BE2C (cell line): ENCODE results near the gene LAMA1.

Experiments
- DNase-seq: peaks from one replicate; pipeline ENCODE4 v3.0.0-alpha.2; 2020
- H3K27me3 ChIP-seq: fragments of 250-450 bp; sonication (Bioruptor Pico); 2 replicates; pipeline ENCODE4 v1.5.1; 2020; ENCODE audit warnings: mild to moderate bottlenecking
- H3K36me3 ChIP-seq: fragments of 250-450 bp; sonication (Bioruptor Pico); 2 replicates; pipeline ENCODE4 v1.5.1; 2020; ENCODE audit warnings: mild to moderate bottlenecking
- H3K4me1 ChIP-seq: fragments of 250-450 bp; sonication (Bioruptor Pico); 2 replicates; pipeline ENCODE4 v1.5.1; 2020
- H3K4me3 ChIP-seq: 2 replicates; pipeline ENCODE4 v1.5.1; 2011; ENCODE audit warnings: low read depth, low read length
- H3K9me3 ChIP-seq: fragments of 250-450 bp; sonication (Bioruptor Pico); 2 replicates; pipeline ENCODE4 v1.5.1; 2020
- CTCF ChIP-seq: IDR thresholded peaks from 2 replicates; pipeline ENCODE4 v1.5.1; 2012; ENCODE audit warnings: mild to moderate bottlenecking, low read depth, low read length

The LAMA1 gene

DNA sequence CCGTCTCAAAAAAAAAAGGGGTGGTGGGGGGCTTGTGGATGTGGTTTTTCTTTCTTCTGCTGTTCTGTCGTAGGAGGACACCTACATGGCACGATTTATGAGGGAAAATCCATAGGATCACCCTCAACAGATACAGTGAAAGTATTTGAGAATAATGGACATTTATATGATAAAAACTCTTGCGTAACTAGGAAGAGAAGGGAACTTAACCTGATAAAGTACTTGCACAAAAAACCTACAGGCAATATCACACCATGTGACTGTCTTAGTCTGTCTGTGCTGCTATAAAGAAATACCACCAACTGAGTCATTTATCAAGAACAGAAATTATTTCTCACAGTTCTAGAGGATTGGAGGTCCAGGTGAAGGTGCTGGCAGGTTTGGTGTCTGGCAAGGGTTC, 21.8 kb upstream of the LAMA1 start:
- no peak for DNase-seq
- no peak overlapping the region for H3K4me3 ChIP-seq
- no peaks in the 10 kb centered on the region for H3K36me3 ChIP-seq
- no peaks in the 10 kb centered on the region for H3K4me1 ChIP-seq
- TF ChIP-seq CTCF, result no peak
- no peaks in the 10 kb centered on the region for H3K27me3 ChIP-seq
- H3K9me3 ChIP-seq, result no peaks in the 10 kb centered on the region

DNA sequence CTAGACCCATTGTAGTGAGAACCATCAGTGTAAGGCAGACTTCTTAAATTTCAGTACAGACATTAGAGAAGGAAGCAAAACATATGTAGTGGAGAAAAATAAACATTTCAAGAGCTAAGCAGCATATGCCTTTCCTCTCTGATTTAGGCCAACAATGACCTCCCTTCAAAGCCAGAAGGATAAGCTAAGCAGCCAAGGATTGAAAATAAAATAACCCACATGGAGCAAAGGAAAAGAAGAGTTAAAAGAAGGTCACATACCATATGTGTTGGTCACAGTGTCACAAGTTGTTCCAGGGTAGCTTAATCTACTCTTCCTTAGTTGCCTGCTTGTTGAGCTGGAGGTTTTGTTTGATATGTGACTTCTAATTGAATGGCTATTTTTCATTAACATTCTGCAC, 15.6 kb upstream of the LAMA1 start:
- H3K4me3 ChIP-seq, result no peak overlapping the region
- DNase-seq, result no peak
- no peaks in the 10 kb centered on the region for H3K4me1 ChIP-seq
- no peaks in the 10 kb centered on the region for H3K9me3 ChIP-seq
- H3K36me3 ChIP-seq, result no peaks in the 10 kb centered on the region
- TF ChIP-seq CTCF, result no peak
- H3K27me3 ChIP-seq, result no peaks in the 10 kb centered on the region

- Histone ChIP-seq H3K27me3 (no peaks in the 10 kb centered on the region), H3K9me3 (no peaks in the 10 kb centered on the region), H3K4me1 (no peaks in the 10 kb centered on the region), H3K36me3 (no peaks in the 10 kb centered on the region), H3K4me3 (no peak overlapping the region)
- no peak for TF ChIP-seq CTCF
- no peak for DNase-seq
Observed at GRCh38 chr18:7132356-7133150, 15.0 kb upstream of the LAMA1 start.

DNA sequence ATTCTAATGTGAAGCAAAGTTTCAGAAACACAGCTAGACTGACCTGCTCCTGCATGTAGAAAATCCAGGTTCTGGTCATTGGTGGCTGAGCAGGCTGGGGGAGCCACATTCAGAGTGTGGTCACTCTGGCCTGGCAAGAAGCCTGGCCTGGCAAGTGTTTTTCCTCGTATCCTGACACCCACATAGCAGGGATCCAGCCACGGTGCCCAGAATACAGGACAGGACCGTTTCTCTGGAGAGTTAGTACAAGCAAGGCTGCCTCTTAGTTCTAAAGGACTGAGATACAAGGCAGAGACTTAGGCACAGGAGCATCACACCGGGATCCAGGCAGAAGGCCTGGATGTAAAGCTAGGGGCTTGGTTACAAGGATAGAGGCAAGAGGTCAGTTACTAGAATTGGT, 4.8 kb upstream of the LAMA1 start:
- Histone ChIP-seq H3K4me1 (no peaks in the 10 kb centered on the region), H3K36me3 (no peaks in the 10 kb centered on the region), H3K4me3 (no peak overlapping the region), H3K9me3 (no peaks in the 10 kb centered on the region), H3K27me3 (peaks cover 4% of the 10 kb centered on the region)
- no peak for TF ChIP-seq CTCF
- no peak for DNase-seq

DNA sequence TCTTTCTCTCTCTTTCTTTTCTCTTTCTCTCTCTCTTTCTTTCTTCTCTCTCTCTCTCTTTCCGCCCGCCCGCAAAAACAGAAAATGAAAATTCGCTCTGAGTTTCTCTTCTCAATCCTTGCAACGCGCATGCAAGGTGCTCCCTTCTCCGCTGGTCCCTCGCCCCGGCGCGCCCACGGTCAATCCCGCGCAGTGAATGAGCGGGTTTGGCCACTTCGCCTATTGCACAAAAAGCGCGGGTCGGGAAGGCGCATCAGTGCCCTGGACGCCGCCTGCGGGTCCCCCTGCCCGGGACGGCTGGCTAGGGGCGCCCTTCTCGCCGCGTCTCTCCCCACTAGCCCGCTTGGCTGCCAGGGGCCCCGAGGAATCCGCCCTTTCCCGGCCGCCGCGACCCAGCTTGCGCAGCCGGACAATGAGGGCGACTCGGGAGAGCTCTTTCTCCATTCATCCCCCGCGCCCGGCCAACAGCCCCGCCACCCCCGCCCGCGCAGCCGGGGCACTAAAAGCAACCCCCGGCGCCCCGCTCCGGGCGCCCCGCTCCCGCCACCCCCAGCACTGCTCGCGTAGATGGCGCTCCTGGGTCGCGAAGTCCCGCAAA, 706 bp downstream of the LAMA1 start:
- Histone ChIP-seq H3K36me3 (no peaks in the 10 kb centered on the region), H3K4me1 (no peaks in the 10 kb centered on the region), H3K4me3 (no peak overlapping the region), H3K9me3 (no peaks in the 10 kb centered on the region), H3K27me3 (peaks cover 9% of the 10 kb centered on the region)
- no peak for TF ChIP-seq CTCF
- no peak for DNase-seq

GRCh38 chr18:7116001-7116730, 1.4 kb downstream of the LAMA1 start:
- no peaks in the 10 kb centered on the region for H3K4me1 ChIP-seq
- H3K4me3 ChIP-seq, result no peak overlapping the region
- H3K27me3 ChIP-seq, result peaks cover 9% of the 10 kb centered on the region
- no peak for TF ChIP-seq CTCF
- no peaks in the 10 kb centered on the region for H3K36me3 ChIP-seq
- no peaks in the 10 kb centered on the region for H3K9me3 ChIP-seq
- DNase-seq, result no peak
